Activated naive CD4-positive, alpha-beta T cell treated with anti-CD3 and anti-CD28 coated beads, Interleukin-2, amount 50 U/mL, for 72 hours (primary cell): Measurements from ENCODE around the gene C22orf39. TPM values are rescaled to one million over a fixed set of nuclear protein-coding genes. Genes with fewer than 3 reads are reported as not detected.

Experiments used
- ATAC-seq, 2 donors: fragments of 150-1000 bp; cut with Tn5 transposase; 2 replicates each; pipeline ENCODE4 v1.10.0; 2021; ENCODE audit warnings: mild to moderate bottlenecking in 2 of 2, moderate library complexity in 2 of 2
- DNase-seq, 2 donors: peaks; one replicate each; pipeline ENCODE4 v3.0.0; 2021 to 2022; ENCODE audit warnings: low spot score in 2 of 2
- H3K27ac Mint-ChIP-seq, 2 donors: one replicate each; pipeline ENCODE4 v1.8.0; 2022; ENCODE audit warnings: mild to moderate bottlenecking in 2 of 2, mixed read lengths in 2 of 2
- H3K36me3 Mint-ChIP-seq, 2 donors: one replicate each; pipeline ENCODE4 v1.8.0; 2022; ENCODE audit warnings: mixed read lengths in 2 of 2
- H3K9me3 Mint-ChIP-seq, 2 donors: one replicate each; pipeline ENCODE4 v1.8.0; 2022; ENCODE audit warnings: mixed read lengths in 2 of 2
- total RNA-seq, 2 donors: library from RNA; stranded (reverse); gene quantifications; one replicate each; pipeline ENCODE4 v1.2.3, GENCODE V29; 2022

The C22orf39 gene
- total RNA-seq, 2 donors from 2014 or later = 25.7 to 26.3 TPM

- no peak for ATAC-seq
- no peak for DNase-seq
- Mint-ChIP-seq H3K27ac (peak overlapping the region in 1 of 2 donors; percentile 41), H3K36me3 (peaks cover 0 to 20% of the 10 kb centered on the region in 2 donors), H3K9me3 (no peaks in the 10 kb centered on the region)
These were observed 16.3 kb upstream of the C22orf39 start for GRCh38 chr22:19463491-19464469.

- H3K36me3 Mint-ChIP-seq = peaks cover 0 to 15% of the 10 kb centered on the region in 2 donors
- ATAC-seq (no peak), DNase-seq (no peak)
- no peak overlapping the region for H3K27ac Mint-ChIP-seq
- no peaks in the 10 kb centered on the region for H3K9me3 Mint-ChIP-seq
These were observed 15.5 kb upstream of the C22orf39 start for GRCh38 chr22:19463008-19463407.

GRCh38 chr22:19461506-19461905, 14.0 kb upstream of the C22orf39 start:
- DNase-seq (no peak), ATAC-seq (no peak)
- Mint-ChIP-seq H3K36me3 (peaks cover 0 to 7% of the 10 kb centered on the region in 2 donors), H3K9me3 (no peaks in the 10 kb centered on the region), H3K27ac (no peak overlapping the region)

GRCh38 chr22:19460036-19460435, 12.5 kb upstream of the C22orf39 start:
- Mint-ChIP-seq H3K27ac (no peak overlapping the region), H3K36me3 (peaks cover 0 to 8% of the 10 kb centered on the region in 2 donors), H3K9me3 (no peaks in the 10 kb centered on the region)
- no peak for DNase-seq
- ATAC-seq = no peak

GRCh38 chr22:19457828-19458428, 10.4 kb upstream of the C22orf39 start:
- no peak for DNase-seq
- peaks cover 0 to 14% of the 10 kb centered on the region in 2 donors for H3K36me3 Mint-ChIP-seq
- H3K9me3 Mint-ChIP-seq = no peaks in the 10 kb centered on the region
- peak overlapping the region in 1 of 2 donors; percentile 41 for H3K27ac Mint-ChIP-seq
- no peak for ATAC-seq

GRCh38 chr22:19456541-19456940, 9.0 kb upstream of the C22orf39 start:
- Mint-ChIP-seq H3K27ac (peak overlapping the region in 1 of 2 donors; percentile 36), H3K9me3 (no peaks in the 10 kb centered on the region), H3K36me3 (peaks cover 0 to 14% of the 10 kb centered on the region in 2 donors)
- no peak for ATAC-seq
- DNase-seq = no peak

- peaks cover 0 to 14% of the 10 kb centered on the region in 2 donors for H3K36me3 Mint-ChIP-seq
- DNase-seq = no peak
- H3K27ac Mint-ChIP-seq = peak overlapping the region; percentile 18 to 36
- H3K9me3 Mint-ChIP-seq = no peaks in the 10 kb centered on the region
- peak in 1 of 2 donors; percentile 33 for ATAC-seq
These were observed 8.3 kb upstream of the C22orf39 start for GRCh38 chr22:19455585-19456370.

- peak overlapping the region; percentile 44 to 70 for H3K27ac Mint-ChIP-seq
- ATAC-seq (no peak), DNase-seq (no peak)
- peaks cover 0 to 14% of the 10 kb centered on the region in 2 donors for H3K36me3 Mint-ChIP-seq
- no peaks in the 10 kb centered on the region for H3K9me3 Mint-ChIP-seq
These were observed 7.5 kb upstream of the C22orf39 start for GRCh38 chr22:19455033-19455432.

- ATAC-seq = no peak
- no peak for DNase-seq
- H3K36me3 Mint-ChIP-seq = peaks cover 0 to 19% of the 10 kb centered on the region in 2 donors
- no peaks in the 10 kb centered on the region for H3K9me3 Mint-ChIP-seq
- peak overlapping the region; percentile 22 to 70 for H3K27ac Mint-ChIP-seq
These were observed 6.6 kb upstream of the C22orf39 start for GRCh38 chr22:19454156-19454555.

GRCh38 chr22:19453718-19454117, 6.2 kb upstream of the C22orf39 start:
- no peaks in the 10 kb centered on the region for H3K9me3 Mint-ChIP-seq

GRCh38 chr22:19451570-19451969, 4.1 kb upstream of the C22orf39 start:
- H3K27ac Mint-ChIP-seq = peak overlapping the region in 1 of 2 donors; percentile 11
- H3K9me3 Mint-ChIP-seq = no peaks in the 10 kb centered on the region
- H3K36me3 Mint-ChIP-seq = peaks cover 6 to 38% of the 10 kb centered on the region in 2 donors
- ATAC-seq (no peak), DNase-seq (no peak)

More at GRCh38 chr22:19453718-19454117, 6.2 kb upstream of the C22orf39 start:
- Mint-ChIP-seq H3K36me3 (peaks cover 0 to 20% of the 10 kb centered on the region in 2 donors), H3K27ac (peak overlapping the region; percentile 70 to 85)
- ATAC-seq (no peak), DNase-seq (no peak)

- Mint-ChIP-seq H3K36me3 (peaks cover 11 to 43% of the 10 kb centered on the region in 2 donors), H3K27ac (no peak overlapping the region), H3K9me3 (no peaks in the 10 kb centered on the region)
- no peak for DNase-seq
- no peak for ATAC-seq
These were observed 3.1 kb upstream of the C22orf39 start for GRCh38 chr22:19450363-19451175.

- ATAC-seq = no peak
- H3K36me3 Mint-ChIP-seq = peaks cover 15 to 31% of the 10 kb centered on the region in 2 donors
- H3K9me3 Mint-ChIP-seq = no peaks in the 10 kb centered on the region
- DNase-seq = no peak
- peak overlapping the region in 1 of 2 donors; percentile 94 for H3K27ac Mint-ChIP-seq
These were observed 1.9 kb upstream of the C22orf39 start for GRCh38 chr22:19449422-19449767.

GRCh38 chr22:19448739-19449421, 1.4 kb upstream of the C22orf39 start:
- ATAC-seq = peak; percentile 64 to 84
- Mint-ChIP-seq H3K9me3 (no peaks in the 10 kb centered on the region), H3K36me3 (peaks cover 15 to 29% of the 10 kb centered on the region in 2 donors), H3K27ac (peak overlapping the region in 1 of 2 donors; percentile 94)
- peak; percentile 50 to 77 for DNase-seq

- peak in 1 of 2 donors; percentile 22 for DNase-seq
- Mint-ChIP-seq H3K9me3 (no peaks in the 10 kb centered on the region), H3K27ac (peak overlapping the region; percentile 88 to 94), H3K36me3 (peaks cover 15 to 29% of the 10 kb centered on the region in 2 donors)
- ATAC-seq = peak; percentile 21 to 30
These were observed 631 bp upstream of the C22orf39 start for GRCh38 chr22:19448076-19448607.
